HepG2 (cell line): Measurements from ENCODE around the gene NUP153. TPM values are rescaled to one million over a fixed set of nuclear protein-coding genes. Genes with fewer than 3 reads are reported as not detected.

Source experiments
- ARNT2 ChIP-seq: sonication (generic); formaldehyde crosslinking; IDR thresholded peaks from 2 replicates; pipeline ENCODE4 v1.8.0; 2022; ENCODE audit warnings: mild to moderate bottlenecking, low read depth, missing genetic modification reagents, moderate library complexity
- DNMT1 ChIP-seq: sonication (generic); formaldehyde crosslinking; IDR thresholded peaks from 2 replicates; pipeline ENCODE4 v1.5.1; 2020; ENCODE audit warnings: mild to moderate bottlenecking, missing genetic modification reagents
- FOSL1 ChIP-seq: sonication (generic); formaldehyde crosslinking; IDR thresholded peaks from 2 replicates; pipeline ENCODE4 v1.9.0; 2021; ENCODE audit warnings: missing genetic modification reagents, borderline replicate concordance
- FOXA1 ChIP-seq, 2 experiments: fragments of 450-650 bp in 1 of 2; sonication (generic) in 1 of 2; formaldehyde crosslinking in 1 of 2; IDR thresholded peaks; 2 replicates each; pipeline versions ENCODE4 v1.4.0 to v1.6.1; 2016 to 2020; ENCODE audit warnings: missing genetic modification reagents in 1 of 2
- JUN ChIP-seq: sonication (generic); formaldehyde crosslinking; IDR thresholded peaks from 2 replicates; pipeline ENCODE4 v1.4.0; 2020; ENCODE audit warnings: mild to moderate bottlenecking, missing genetic modification reagents
- KAT2B ChIP-seq: fragments of 150-350 bp; IDR thresholded peaks from 2 replicates; pipeline ENCODE4 v1.6.1; 2014; ENCODE audit warnings: low read depth, low read length, borderline replicate concordance
- MTA3 ChIP-seq: sonication (generic); formaldehyde crosslinking; IDR thresholded peaks from 2 replicates; pipeline ENCODE4 v1.4.0; 2020; ENCODE audit warnings: missing genetic modification reagents
- NRL ChIP-seq: sonication (generic); formaldehyde crosslinking; IDR thresholded peaks from 2 replicates; pipeline ENCODE4 v1.5.0; 2020; ENCODE audit warnings: missing genetic modification reagents, mild to moderate bottlenecking, moderate library complexity, borderline replicate concordance
- POLR2AphosphoS5 ChIP-seq: IDR thresholded peaks from 2 replicates; pipeline ENCODE4 v1.6.1; 2012; ENCODE audit warnings: low read depth, low read length
- ZBTB8A ChIP-seq: sonication (generic); formaldehyde crosslinking; IDR thresholded peaks from 2 replicates; pipeline ENCODE4 v1.4.0; 2020; ENCODE audit warnings: mild to moderate bottlenecking, low read depth, missing genetic modification reagents, borderline replicate concordance
- ZMYM2 ChIP-seq: sonication (generic); formaldehyde crosslinking; IDR thresholded peaks from 2 replicates; pipeline ENCODE4 v1.8.0; 2022; ENCODE audit warnings: mild to moderate bottlenecking, missing genetic modification reagents
- ZNF230 ChIP-seq: sonication (generic); formaldehyde crosslinking; IDR thresholded peaks from 2 replicates; pipeline ENCODE4 v1.4.0; 2020; ENCODE audit warnings: mild to moderate bottlenecking, missing genetic modification reagents
- ZNF543 ChIP-seq: sonication (generic); formaldehyde crosslinking; IDR thresholded peaks from 2 replicates; pipeline ENCODE4 v1.4.0; 2020; ENCODE audit warnings: mild to moderate bottlenecking, missing genetic modification reagents
- ZNF598 ChIP-seq: sonication (generic); formaldehyde crosslinking; IDR thresholded peaks from 2 replicates; pipeline ENCODE4 v1.5.1; 2020; ENCODE audit warnings: mild to moderate bottlenecking, missing genetic modification reagents, borderline replicate concordance
- ZNF615 ChIP-seq: sonication (generic); formaldehyde crosslinking; IDR thresholded peaks from 2 replicates; pipeline ENCODE4 v1.5.0; 2020; ENCODE audit warnings: mild to moderate bottlenecking, missing genetic modification reagents, borderline replicate concordance
- ZNF850 ChIP-seq: sonication (generic); formaldehyde crosslinking; conservative IDR thresholded peaks from 2 replicates; pipeline ENCODE4 v1.9.0; 2021; ENCODE audit warnings: mild to moderate bottlenecking, missing genetic modification reagents
- polyA plus RNA-seq, 8 experiments: library from polyadenylated mRNA; depleted of rRNA in 3 of 8; stranded (reverse) in 7 of 8; unstranded in 1 of 8; fragments of >200 nt; fragmentation: Illumina TruSeq in 4 of 8; extraction: Trizol in 4 of 8; gene quantifications; 2 replicates each; pipeline versions ENCODE4 v1.2.1 to v1.2.3, GENCODE V29; 2011 to 2016; ENCODE audit warnings: low read depth in 4 of 8, missing spikeins in 1 of 8, mixed read lengths in 1 of 8; ENCODE audit not compliant: insufficient read depth in 1 of 8
- total RNA-seq, 5 experiments: library from RNA; depleted of rRNA; stranded (reverse); fragments of >200 nt; fragmentation: Illumina TruSeq; extraction: Trizol; gene quantifications; 2 replicates each; pipeline ENCODE4 v1.2.3, GENCODE V29; 2016; ENCODE audit warnings: low read depth in 1 of 5
- TF ChIP-seq, protein P1 (sequence below): sonication (generic); formaldehyde crosslinking; conservative IDR thresholded peaks from 2 replicates; pipeline ENCODE4 v1.8.0; 2022; ENCODE audit warnings: missing genetic modification reagents
- TF ChIP-seq, protein P2 (sequence below): sonication (generic); formaldehyde crosslinking; conservative IDR thresholded peaks from 2 replicates; pipeline ENCODE4 v1.4.0; 2020; ENCODE audit warnings: missing genetic modification reagents
- TF ChIP-seq, protein P3 (sequence below): sonication (generic); formaldehyde crosslinking; IDR thresholded peaks from 2 replicates; pipeline ENCODE4 v1.4.0; 2020; ENCODE audit warnings: missing genetic modification reagents

The NUP153 gene
- total and polyA plus RNA-seq, 2 of the 13 experiments (the other 11 are each of a cell fraction or from before 2014, with no cell fraction given), result 29.8 to 55.2 TPM

DNA sequence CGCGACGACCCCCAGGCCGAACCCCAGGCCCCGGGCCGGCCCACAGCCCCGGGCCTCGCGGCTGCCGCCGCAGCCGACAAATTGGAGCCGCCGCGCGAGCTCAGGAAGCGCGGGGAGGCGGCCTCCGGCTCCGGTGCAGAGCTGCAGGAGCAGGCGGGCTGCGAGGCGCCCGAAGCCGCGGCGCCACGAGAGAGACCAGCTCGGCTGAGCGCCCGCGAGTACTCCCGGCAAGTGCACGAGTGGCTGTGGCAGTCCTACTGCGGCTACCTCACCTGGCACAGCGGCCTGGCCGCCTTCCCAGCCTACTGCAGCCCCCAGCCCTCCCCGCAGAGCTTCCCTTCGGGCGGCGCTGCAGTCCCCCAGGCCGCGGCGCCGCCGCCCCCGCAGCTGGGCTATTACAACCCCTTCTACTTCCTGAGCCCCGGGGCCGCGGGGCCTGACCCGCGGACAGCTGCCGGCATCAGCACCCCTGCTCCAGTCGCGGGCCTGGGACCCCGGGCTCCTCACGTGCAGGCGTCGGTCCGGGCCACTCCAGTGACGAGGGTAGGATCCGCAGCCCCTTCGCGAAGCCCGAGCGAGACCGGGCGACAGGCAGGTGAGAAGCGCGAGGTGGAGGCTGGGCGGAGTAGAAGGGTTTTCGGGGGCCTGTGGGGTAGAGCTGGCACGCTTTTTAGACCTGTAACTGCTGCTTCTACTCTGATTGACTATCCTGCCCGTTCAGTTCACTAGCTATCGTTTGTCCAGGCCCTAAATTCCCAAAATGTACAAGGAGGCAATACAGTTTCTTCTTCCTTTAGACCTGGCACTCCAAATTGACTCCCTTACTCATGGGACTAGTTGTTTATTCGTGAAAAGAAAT is 106.0 kb downstream of the NUP153 start (continued):
- TF ChIP-seq NRL (CRISPR knock-in tag), result peak; percentile 82; the same call in 1 of the 2 replicates
- TF ChIP-seq ZNF543 (CRISPR knock-in tag), result peak; percentile 21; the same call in 1 of the 2 replicates
- TF ChIP-seq, protein P1, sequence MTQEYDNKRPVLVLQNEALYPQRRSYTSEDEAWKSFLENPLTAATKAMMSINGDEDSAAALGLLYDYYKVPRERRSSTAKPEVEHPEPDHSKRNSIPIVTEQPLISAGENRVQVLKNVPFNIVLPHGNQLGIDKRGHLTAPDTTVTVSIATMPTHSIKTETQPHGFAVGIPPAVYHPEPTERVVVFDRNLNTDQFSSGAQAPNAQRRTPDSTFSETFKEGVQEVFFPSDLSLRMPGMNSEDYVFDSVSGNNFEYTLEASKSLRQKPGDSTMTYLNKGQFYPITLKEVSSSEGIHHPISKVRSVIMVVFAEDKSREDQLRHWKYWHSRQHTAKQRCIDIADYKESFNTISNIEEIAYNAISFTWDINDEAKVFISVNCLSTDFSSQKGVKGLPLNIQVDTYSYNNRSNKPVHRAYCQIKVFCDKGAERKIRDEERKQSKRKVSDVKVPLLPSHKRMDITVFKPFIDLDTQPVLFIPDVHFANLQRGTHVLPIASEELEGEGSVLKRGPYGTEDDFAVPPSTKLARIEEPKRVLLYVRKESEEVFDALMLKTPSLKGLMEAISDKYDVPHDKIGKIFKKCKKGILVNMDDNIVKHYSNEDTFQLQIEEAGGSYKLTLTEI, result no peak
- TF ChIP-seq FOSL1, result no peak
- no peak for TF ChIP-seq JUN (CRISPR knock-in tag)
- TF ChIP-seq, protein P2, sequence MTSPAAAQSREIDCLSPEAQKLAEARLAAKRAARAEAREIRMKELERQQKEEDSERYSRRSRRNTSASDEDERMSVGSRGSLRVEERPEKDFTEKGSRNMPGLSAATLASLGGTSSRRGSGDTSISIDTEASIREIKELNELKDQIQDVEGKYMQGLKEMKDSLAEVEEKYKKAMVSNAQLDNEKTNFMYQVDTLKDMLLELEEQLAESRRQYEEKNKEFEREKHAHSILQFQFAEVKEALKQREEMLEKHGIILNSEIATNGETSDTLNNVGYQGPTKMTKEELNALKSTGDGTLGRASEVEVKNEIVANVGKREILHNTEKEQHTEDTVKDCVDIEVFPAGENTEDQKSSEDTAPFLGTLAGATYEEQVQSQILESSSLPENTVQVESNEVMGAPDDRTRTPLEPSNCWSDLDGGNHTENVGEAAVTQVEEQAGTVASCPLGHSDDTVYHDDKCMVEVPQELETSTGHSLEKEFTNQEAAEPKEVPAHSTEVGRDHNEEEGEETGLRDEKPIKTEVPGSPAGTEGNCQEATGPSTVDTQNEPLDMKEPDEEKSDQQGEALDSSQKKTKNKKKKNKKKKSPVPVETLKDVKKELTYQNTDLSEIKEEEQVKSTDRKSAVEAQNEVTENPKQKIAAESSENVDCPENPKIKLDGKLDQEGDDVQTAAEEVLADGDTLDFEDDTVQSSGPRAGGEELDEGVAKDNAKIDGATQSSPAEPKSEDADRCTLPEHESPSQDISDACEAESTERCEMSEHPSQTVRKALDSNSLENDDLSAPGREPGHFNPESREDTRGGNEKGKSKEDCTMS (CRISPR knock-in tag), result no peak
- TF ChIP-seq ZNF598, result 0 out of 2 replicates have a peak, but pooled peaks have one; percentile 76
- TF ChIP-seq ZMYM2 (CRISPR knock-in tag), result peak; percentile 63; the same call in 1 of the 2 replicates
- TF ChIP-seq DNMT1 (CRISPR knock-in tag), result 0 out of 2 replicates have a peak, but pooled peaks have one; percentile 14
- TF ChIP-seq FOXA1 (IDR thresholded peaks at IDR 0.05), result no peak
- TF ChIP-seq FOXA1 (CRISPR knock-in tag; IDR thresholded peaks at IDR 0.05), result no peak
- no peak for TF ChIP-seq POLR2AphosphoS5
- TF ChIP-seq ZNF615, result no peak
- TF ChIP-seq ARNT2 (CRISPR knock-in tag), result no peak; the same call in 1 of the 2 replicates
- no peak for TF ChIP-seq ZNF850 (CRISPR knock-in tag)
- TF ChIP-seq KAT2B, result no peak
- TF ChIP-seq, protein P3, sequence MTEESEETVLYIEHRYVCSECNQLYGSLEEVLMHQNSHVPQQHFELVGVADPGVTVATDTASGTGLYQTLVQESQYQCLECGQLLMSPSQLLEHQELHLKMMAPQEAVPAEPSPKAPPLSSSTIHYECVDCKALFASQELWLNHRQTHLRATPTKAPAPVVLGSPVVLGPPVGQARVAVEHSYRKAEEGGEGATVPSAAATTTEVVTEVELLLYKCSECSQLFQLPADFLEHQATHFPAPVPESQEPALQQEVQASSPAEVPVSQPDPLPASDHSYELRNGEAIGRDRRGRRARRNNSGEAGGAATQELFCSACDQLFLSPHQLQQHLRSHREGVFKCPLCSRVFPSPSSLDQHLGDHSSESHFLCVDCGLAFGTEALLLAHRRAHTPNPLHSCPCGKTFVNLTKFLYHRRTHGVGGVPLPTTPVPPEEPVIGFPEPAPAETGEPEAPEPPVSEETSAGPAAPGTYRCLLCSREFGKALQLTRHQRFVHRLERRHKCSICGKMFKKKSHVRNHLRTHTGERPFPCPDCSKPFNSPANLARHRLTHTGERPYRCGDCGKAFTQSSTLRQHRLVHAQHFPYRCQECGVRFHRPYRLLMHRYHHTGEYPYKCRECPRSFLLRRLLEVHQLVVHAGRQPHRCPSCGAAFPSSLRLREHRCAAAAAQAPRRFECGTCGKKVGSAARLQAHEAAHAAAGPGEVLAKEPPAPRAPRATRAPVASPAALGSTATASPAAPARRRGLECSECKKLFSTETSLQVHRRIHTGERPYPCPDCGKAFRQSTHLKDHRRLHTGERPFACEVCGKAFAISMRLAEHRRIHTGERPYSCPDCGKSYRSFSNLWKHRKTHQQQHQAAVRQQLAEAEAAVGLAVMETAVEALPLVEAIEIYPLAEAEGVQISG (CRISPR knock-in tag), result peak; percentile 60; the same call in 1 of the 2 replicates
- TF ChIP-seq ZBTB8A, result no peak; the same call in 1 of the 2 replicates
- TF ChIP-seq ZNF230, result no peak
- TF ChIP-seq MTA3 (CRISPR knock-in tag), result no peak
